H1 (cell line): ENCODE results near the gene FLT3. TPM values are rescaled to one million over a fixed set of nuclear protein-coding genes. Genes with fewer than 3 reads are reported as not detected.

Source experiments
- CEBPB ChIP-seq: IDR thresholded peaks from 2 replicates; pipeline ENCODE4 v1.6.1; 2012; ENCODE audit warnings: low read depth, low read length
- RAD21 ChIP-seq, 2 experiments: IDR thresholded peaks in 1 of 2; conservative IDR thresholded peaks in 1 of 2; 2 replicates each; pipeline ENCODE4 v1.6.1; 2011; ENCODE audit warnings: low read depth in 2 of 2, low read length in 2 of 2, improper control_type of control experiment in 1 of 2, inconsistent platforms in 1 of 2, mild to moderate bottlenecking in 1 of 2, moderate library complexity in 1 of 2
- SIN3A ChIP-seq, 2 experiments: IDR thresholded peaks in 1 of 2; conservative IDR thresholded peaks in 1 of 2; 2 replicates each; pipeline ENCODE4 v1.6.1; 2011 to 2012; ENCODE audit warnings: low read length in 2 of 2, improper control_type of control experiment in 1 of 2, low read depth in 1 of 2, mild to moderate bottlenecking in 1 of 2
- TAF1 ChIP-seq: IDR thresholded peaks from 2 replicates; pipeline ENCODE4 v1.6.1; 2011; ENCODE audit warnings: mild to moderate bottlenecking, low read depth, low read length
- polyA plus RNA-seq, 7 experiments: library from polyadenylated mRNA; depleted of rRNA in 3 of 7; stranded (reverse) in 5 of 7; unstranded in 2 of 7; fragments of >200 nt in 5 of 7; fragments of 200-250 nt in 2 of 7; gene quantifications; 1 replicate in 5 of 7; 2 replicates in 1 of 7; 4 replicates in 1 of 7; pipeline versions ENCODE4 v1.2.1 to v1.2.3, GENCODE V29; 2011 to 2013; ENCODE audit warnings: missing spikeins in 2 of 7, mixed read lengths in 2 of 7
- total RNA-seq: library from RNA; stranded (reverse); fragmentation: NEBNext Ultra II Directional; extraction: Animal tissue kit (Norgen Biotek cat#: 25700); gene quantifications from 2 replicates; pipeline ENCODE4 v1.2.1, GENCODE V29; 2021
- TF ChIP-seq, protein P1 (sequence below): fragments of 300-600 bp; sonication (generic); IDR thresholded peaks from 2 replicates; pipeline ENCODE4 v1.7.1; 2012; ENCODE audit warnings: low read length, moderate library complexity, mild to moderate bottlenecking, inconsistent platforms; ENCODE audit not compliant: insufficient replicate concordance

Gene FLT3
- total and polyA plus RNA-seq, 2 of the 8 experiments (the other 6 are each of a cell fraction or from before 2014, with no cell fraction given), result 0.44 to 0.71 TPM

DNA sequence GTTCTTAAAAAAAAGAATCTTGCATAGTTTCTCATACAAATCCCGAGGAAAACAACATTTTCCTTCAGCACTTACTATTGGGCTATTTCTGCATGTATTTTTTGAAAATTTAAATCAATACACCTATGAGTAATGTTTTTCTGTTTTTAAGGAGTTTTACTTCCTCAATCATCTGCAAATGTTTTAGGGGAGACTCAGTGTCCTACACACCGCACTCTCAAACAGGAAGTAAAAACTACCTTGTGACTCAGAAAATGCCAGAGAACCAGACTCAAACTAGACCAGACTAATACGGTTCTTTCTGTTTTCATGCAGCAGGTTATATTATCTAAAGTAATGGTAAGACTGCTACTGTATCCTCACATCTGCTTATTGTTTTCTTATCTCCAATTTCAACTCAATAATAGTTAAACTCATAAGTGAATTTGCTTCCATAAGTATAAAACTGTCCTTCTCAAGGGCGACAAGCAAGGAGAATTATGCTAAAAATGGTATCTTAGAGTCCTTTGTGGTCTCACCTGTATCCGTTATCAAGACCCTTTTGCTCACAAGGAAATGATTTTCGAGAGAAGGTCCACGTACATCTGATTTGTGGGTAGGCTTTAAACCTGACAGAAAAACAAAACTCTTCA is 52.5 kb downstream of the FLT3 start (continued):
- TF ChIP-seq RAD21 (IDR thresholded peaks at IDR 0.05 in 1 of 2, conservative IDR thresholded peaks at IDR 0.05 in 1 of 2; ENCODE audit: low read depth in 2 of 2, low read length in 2 of 2) (no peak), SIN3A (conservative IDR thresholded peaks at IDR 0.05 in 1 of 2, IDR thresholded peaks at IDR 0.05 in 1 of 2; ENCODE audit: low read depth in 1 of 2, low read length in 2 of 2) (no peak), TAF1 (no peak), CEBPB (no peak)
- TF ChIP-seq, protein P1, sequence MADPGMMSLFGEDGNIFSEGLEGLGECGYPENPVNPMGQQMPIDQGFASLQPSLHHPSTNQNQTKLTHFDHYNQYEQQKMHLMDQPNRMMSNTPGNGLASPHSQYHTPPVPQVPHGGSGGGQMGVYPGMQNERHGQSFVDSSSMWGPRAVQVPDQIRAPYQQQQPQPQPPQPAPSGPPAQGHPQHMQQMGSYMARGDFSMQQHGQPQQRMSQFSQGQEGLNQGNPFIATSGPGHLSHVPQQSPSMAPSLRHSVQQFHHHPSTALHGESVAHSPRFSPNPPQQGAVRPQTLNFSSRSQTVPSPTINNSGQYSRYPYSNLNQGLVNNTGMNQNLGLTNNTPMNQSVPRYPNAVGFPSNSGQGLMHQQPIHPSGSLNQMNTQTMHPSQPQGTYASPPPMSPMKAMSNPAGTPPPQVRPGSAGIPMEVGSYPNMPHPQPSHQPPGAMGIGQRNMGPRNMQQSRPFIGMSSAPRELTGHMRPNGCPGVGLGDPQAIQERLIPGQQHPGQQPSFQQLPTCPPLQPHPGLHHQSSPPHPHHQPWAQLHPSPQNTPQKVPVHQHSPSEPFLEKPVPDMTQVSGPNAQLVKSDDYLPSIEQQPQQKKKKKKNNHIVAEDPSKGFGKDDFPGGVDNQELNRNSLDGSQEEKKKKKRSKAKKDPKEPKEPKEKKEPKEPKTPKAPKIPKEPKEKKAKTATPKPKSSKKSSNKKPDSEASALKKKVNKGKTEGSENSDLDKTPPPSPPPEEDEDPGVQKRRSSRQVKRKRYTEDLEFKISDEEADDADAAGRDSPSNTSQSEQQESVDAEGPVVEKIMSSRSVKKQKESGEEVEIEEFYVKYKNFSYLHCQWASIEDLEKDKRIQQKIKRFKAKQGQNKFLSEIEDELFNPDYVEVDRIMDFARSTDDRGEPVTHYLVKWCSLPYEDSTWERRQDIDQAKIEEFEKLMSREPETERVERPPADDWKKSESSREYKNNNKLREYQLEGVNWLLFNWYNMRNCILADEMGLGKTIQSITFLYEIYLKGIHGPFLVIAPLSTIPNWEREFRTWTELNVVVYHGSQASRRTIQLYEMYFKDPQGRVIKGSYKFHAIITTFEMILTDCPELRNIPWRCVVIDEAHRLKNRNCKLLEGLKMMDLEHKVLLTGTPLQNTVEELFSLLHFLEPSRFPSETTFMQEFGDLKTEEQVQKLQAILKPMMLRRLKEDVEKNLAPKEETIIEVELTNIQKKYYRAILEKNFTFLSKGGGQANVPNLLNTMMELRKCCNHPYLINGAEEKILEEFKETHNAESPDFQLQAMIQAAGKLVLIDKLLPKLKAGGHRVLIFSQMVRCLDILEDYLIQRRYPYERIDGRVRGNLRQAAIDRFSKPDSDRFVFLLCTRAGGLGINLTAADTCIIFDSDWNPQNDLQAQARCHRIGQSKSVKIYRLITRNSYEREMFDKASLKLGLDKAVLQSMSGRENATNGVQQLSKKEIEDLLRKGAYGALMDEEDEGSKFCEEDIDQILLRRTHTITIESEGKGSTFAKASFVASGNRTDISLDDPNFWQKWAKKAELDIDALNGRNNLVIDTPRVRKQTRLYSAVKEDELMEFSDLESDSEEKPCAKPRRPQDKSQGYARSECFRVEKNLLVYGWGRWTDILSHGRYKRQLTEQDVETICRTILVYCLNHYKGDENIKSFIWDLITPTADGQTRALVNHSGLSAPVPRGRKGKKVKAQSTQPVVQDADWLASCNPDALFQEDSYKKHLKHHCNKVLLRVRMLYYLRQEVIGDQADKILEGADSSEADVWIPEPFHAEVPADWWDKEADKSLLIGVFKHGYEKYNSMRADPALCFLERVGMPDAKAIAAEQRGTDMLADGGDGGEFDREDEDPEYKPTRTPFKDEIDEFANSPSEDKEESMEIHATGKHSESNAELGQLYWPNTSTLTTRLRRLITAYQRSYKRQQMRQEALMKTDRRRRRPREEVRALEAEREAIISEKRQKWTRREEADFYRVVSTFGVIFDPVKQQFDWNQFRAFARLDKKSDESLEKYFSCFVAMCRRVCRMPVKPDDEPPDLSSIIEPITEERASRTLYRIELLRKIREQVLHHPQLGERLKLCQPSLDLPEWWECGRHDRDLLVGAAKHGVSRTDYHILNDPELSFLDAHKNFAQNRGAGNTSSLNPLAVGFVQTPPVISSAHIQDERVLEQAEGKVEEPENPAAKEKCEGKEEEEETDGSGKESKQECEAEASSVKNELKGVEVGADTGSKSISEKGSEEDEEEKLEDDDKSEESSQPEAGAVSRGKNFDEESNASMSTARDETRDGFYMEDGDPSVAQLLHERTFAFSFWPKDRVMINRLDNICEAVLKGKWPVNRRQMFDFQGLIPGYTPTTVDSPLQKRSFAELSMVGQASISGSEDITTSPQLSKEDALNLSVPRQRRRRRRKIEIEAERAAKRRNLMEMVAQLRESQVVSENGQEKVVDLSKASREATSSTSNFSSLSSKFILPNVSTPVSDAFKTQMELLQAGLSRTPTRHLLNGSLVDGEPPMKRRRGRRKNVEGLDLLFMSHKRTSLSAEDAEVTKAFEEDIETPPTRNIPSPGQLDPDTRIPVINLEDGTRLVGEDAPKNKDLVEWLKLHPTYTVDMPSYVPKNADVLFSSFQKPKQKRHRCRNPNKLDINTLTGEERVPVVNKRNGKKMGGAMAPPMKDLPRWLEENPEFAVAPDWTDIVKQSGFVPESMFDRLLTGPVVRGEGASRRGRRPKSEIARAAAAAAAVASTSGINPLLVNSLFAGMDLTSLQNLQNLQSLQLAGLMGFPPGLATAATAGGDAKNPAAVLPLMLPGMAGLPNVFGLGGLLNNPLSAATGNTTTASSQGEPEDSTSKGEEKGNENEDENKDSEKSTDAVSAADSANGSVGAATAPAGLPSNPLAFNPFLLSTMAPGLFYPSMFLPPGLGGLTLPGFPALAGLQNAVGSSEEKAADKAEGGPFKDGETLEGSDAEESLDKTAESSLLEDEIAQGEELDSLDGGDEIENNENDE, result no peak
